ENCODE data around the gene ARHGEF17.

DNA sequence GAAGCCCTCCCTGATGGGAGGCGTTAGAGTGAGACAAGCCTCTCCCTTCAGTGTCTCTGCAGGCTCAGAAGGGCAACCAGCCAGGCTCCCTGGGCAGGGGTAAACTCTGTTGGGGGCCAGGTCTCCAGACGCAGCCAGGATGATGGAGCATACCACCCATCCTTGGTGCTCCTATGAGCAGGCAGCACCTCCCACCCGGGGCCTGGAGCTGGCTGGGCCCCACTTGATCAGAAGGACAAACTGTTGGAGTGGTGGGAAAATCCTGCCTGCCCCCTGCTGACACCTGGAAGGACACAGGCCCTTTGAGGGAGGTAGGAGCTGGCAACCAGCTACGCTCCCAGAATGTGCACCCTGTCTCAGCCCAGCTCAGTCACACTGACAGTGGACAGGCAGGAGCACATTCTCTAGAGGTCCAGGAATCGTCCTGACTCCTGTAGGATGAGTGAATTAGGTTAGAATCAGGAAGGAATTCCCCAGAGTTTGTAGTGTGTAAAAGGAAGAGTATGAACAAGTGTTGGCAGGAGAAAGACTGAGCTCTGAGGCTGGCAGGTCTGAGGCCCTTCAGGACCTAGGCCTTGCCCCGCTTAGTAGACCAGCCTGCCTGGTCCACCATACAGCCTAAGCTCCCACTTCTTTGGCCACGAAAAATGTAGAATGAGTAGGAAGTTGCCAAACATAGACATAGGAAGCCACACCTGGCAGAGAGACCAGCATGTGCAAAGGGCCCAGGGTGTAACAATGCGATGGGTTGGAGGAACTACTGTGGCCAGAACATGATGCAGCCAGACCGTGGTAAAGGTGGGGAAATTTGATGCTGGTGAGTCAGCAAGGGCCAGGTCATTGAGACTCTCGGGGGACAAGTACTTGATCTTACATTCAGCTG lies 19.1 kb downstream of the ARHGEF17 start:
- TF ChIP-seq, protein P1, sequence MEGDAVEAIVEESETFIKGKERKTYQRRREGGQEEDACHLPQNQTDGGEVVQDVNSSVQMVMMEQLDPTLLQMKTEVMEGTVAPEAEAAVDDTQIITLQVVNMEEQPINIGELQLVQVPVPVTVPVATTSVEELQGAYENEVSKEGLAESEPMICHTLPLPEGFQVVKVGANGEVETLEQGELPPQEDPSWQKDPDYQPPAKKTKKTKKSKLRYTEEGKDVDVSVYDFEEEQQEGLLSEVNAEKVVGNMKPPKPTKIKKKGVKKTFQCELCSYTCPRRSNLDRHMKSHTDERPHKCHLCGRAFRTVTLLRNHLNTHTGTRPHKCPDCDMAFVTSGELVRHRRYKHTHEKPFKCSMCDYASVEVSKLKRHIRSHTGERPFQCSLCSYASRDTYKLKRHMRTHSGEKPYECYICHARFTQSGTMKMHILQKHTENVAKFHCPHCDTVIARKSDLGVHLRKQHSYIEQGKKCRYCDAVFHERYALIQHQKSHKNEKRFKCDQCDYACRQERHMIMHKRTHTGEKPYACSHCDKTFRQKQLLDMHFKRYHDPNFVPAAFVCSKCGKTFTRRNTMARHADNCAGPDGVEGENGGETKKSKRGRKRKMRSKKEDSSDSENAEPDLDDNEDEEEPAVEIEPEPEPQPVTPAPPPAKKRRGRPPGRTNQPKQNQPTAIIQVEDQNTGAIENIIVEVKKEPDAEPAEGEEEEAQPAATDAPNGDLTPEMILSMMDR (IDR thresholded peaks at IDR 0.05) = no peak
- TF ChIP-seq POLR2A (IDR thresholded peaks at IDR 0.05) = no peak
- TF ChIP-seq POLR2AphosphoS5 (IDR thresholded peaks at IDR 0.05) = no peak

Measured in stomach (tissue), 4 donors.